H1 (cell line): ENCODE data around the gene PXDC1. TPM values are rescaled to one million over a fixed set of nuclear protein-coding genes. Genes with fewer than 3 reads are reported as not detected.

ENCODE experiments used
- CTCF ChIA-PET: fragments of 300-600 bp; sonication (Branson Sonifier 250); formaldehyde crosslinking; loops from one replicate; lab custom pipeline; 2021; ENCODE audit not compliant: partially characterized antibody; lab: Charles Lee
- POLR2A ChIA-PET: fragments of 300-600 bp; sonication (Branson Sonifier 250); formaldehyde crosslinking; loops from one replicate; lab custom pipeline; 2021; ENCODE audit warnings: inconsistent platforms; ENCODE audit not compliant: partially characterized antibody; lab: Charles Lee
- DNase-seq, 2 experiments: peaks; one replicate each; pipeline versions ENCODE4 v3.0.0 to v3.0.0-alpha.2; 2010 to 2022; ENCODE audit warnings: low spot score in 2 of 2, low read depth in 1 of 2, mixed read lengths in 1 of 2
- FAIRE-seq: peaks from 2 replicates; lab custom pipeline; 2011; peaks lifted over from hg19 to GRCh38; lab: Jason Lieb, UNC
- H2AFZ ChIP-seq: 2 replicates; pipeline ENCODE4 v1.8.1; 2012; ENCODE audit warnings: low read length, inconsistent platforms
- H2AK5ac ChIP-seq: 2 replicates; pipeline ENCODE4 v1.6.1; 2013; ENCODE audit warnings: low read depth, low read length
- H2BK120ac ChIP-seq: replicated peaks from 2 replicates; pipeline ENCODE3; 2013; ENCODE audit warnings: low read depth, low read length, inconsistent platforms
- H2BK12ac ChIP-seq: 2 replicates; pipeline ENCODE4 v1.6.1; 2013; ENCODE audit warnings: low read depth, low read length
- H2BK15ac ChIP-seq: 2 replicates; pipeline ENCODE4 v1.6.1; 2013; ENCODE audit warnings: low read length
- H2BK20ac ChIP-seq: 2 replicates; pipeline ENCODE4 v1.6.1; 2013; ENCODE audit warnings: low read length
- H2BK5ac ChIP-seq: 2 replicates; pipeline ENCODE4 v1.6.1; 2013; ENCODE audit warnings: low read depth, low read length
- H3K14ac ChIP-seq: 2 replicates; pipeline ENCODE4 v1.6.1; 2013; ENCODE audit warnings: inconsistent platforms; ENCODE audit not compliant: insufficient read length
- H3K18ac ChIP-seq: 2 replicates; pipeline ENCODE4 v1.6.1; 2013; ENCODE audit warnings: low read length; ENCODE audit errors: extremely low read depth
- H3K23ac ChIP-seq: 2 replicates; pipeline ENCODE4 v1.6.1; 2013; ENCODE audit warnings: inconsistent platforms; ENCODE audit not compliant: insufficient read length
- H3K23me2 ChIP-seq: 2 replicates; pipeline ENCODE4 v1.6.1; 2013; ENCODE audit warnings: low read depth, low read length
- H3K27ac ChIP-seq: 2 replicates; pipeline ENCODE4 v1.6.1; 2011; ENCODE audit warnings: low read depth, low read length, inconsistent platforms
- H3K27me3 ChIP-seq, 4 experiments: replicated peaks in 1 of 4; 1 replicate in 1 of 4; 2 replicates in 3 of 4; pipeline versions ENCODE4 v1.6.1 to v1.8.1; 2011 to 2013; ENCODE audit warnings: low read length in 3 of 4, mild to moderate bottlenecking in 3 of 4, inconsistent platforms in 2 of 4, mixed read lengths in 2 of 4, moderate library complexity in 1 of 4; ENCODE audit not compliant: control insufficient read depth in 3 of 4, insufficient read depth in 3 of 4; ENCODE audit errors: extremely low read depth in 1 of 4
- H3K36me3 ChIP-seq, 4 experiments: 2 replicates each; pipeline versions ENCODE4 v1.6.1 to v1.8.1; 2011 to 2013; ENCODE audit warnings: mild to moderate bottlenecking in 4 of 4, low read length in 3 of 4, moderate library complexity in 2 of 4, control low read depth in 1 of 4, inconsistent platforms in 1 of 4; ENCODE audit not compliant: insufficient read depth in 4 of 4, control insufficient read depth in 2 of 4
- H3K4ac ChIP-seq: replicated peaks from 2 replicates; pipeline ENCODE3; 2013; ENCODE audit warnings: low read length, low read depth, mixed read lengths, inconsistent platforms; ENCODE audit not compliant: insufficient read length
- H3K4me1 ChIP-seq, 4 experiments: replicated peaks in 1 of 4; 1 replicate in 1 of 4; 2 replicates in 3 of 4; pipeline versions ENCODE4 v1.6.1 to v1.8.1; 2011 to 2013; ENCODE audit warnings: low read length in 3 of 4, inconsistent platforms in 2 of 4, mixed read lengths in 1 of 4; ENCODE audit not compliant: insufficient read depth in 4 of 4, control insufficient read depth in 3 of 4
- H3K4me2 ChIP-seq, 2 experiments: 2 replicates each; pipeline versions ENCODE4 v1.6.1 to v1.8.1; 2011 to 2013; ENCODE audit warnings: low read depth in 2 of 2, low read length in 2 of 2, control low read depth in 1 of 2, inconsistent platforms in 1 of 2, mild to moderate bottlenecking in 1 of 2; ENCODE audit not compliant: insufficient read depth in 1 of 2
- H3K4me3 ChIP-seq, 4 experiments: fragments of 200-600, 300-600 bp in 1 of 4; sonication (generic), shearing (Covaris generic), sonication (Bioruptor Twin) in 1 of 4; 2 replicates each; pipeline versions ENCODE4 v1.5.1 to v1.8.1; 2011 to 2016; ENCODE audit warnings: low read length in 4 of 4, low read depth in 3 of 4, control low read depth in 2 of 4, inconsistent platforms in 2 of 4, mild to moderate bottlenecking in 2 of 4, mixed read lengths in 1 of 4, moderate library complexity in 1 of 4; ENCODE audit not compliant: insufficient read depth in 2 of 4; ENCODE audit errors: extremely low read depth in 1 of 4
- H3K56ac ChIP-seq: replicated peaks from 2 replicates; pipeline ENCODE3; 2013; ENCODE audit warnings: low read depth, mild to moderate bottlenecking, mixed read lengths, low read length, inconsistent platforms; ENCODE audit not compliant: insufficient read length
- H3K79me1 ChIP-seq: 2 replicates; pipeline ENCODE4 v1.6.1; 2013; ENCODE audit warnings: low read depth, low read length, control low read depth
- H3K79me2 ChIP-seq, 2 experiments: 2 replicates each; pipeline versions ENCODE4 v1.6.1 to v1.8.1; 2012 to 2013; ENCODE audit warnings: low read length in 2 of 2, mild to moderate bottlenecking in 2 of 2, inconsistent platforms in 1 of 2; ENCODE audit not compliant: insufficient read depth in 2 of 2, control insufficient read depth in 1 of 2
- H3K9ac ChIP-seq, 4 experiments: replicated peaks in 1 of 4; 1 replicate in 1 of 4; 2 replicates in 3 of 4; pipeline versions ENCODE4 v1.6.1 to v1.8.1; 2011 to 2013; ENCODE audit warnings: low read depth in 3 of 4, low read length in 3 of 4, control low read depth in 2 of 4, mild to moderate bottlenecking in 2 of 4, moderate library complexity in 2 of 4, inconsistent platforms in 1 of 4; ENCODE audit errors: extremely low read depth in 1 of 4
- H3K9me3 ChIP-seq, 2 experiments: 2 replicates each; pipeline versions ENCODE4 v1.6.1 to v1.8.1; 2012 to 2013; ENCODE audit warnings: mild to moderate bottlenecking in 2 of 2, moderate library complexity in 2 of 2, control low read depth in 1 of 2, inconsistent platforms in 1 of 2, low read depth in 1 of 2, low read length in 1 of 2, mixed read lengths in 1 of 2; ENCODE audit not compliant: insufficient read depth in 2 of 2
- H4K20me1 ChIP-seq, 2 experiments: replicated peaks in 1 of 2; 2 replicates each; pipeline versions ENCODE3 to v1.8.1; 2011 to 2013; ENCODE audit warnings: inconsistent platforms in 2 of 2, low read length in 2 of 2, mild to moderate bottlenecking in 1 of 2; ENCODE audit not compliant: insufficient read depth in 2 of 2, control insufficient read depth in 1 of 2
- H4K5ac ChIP-seq: 2 replicates; pipeline ENCODE4 v1.6.1; 2013; ENCODE audit warnings: low read length, low read depth, mixed read lengths, inconsistent platforms; ENCODE audit not compliant: insufficient read length
- H4K8ac ChIP-seq: 2 replicates; pipeline ENCODE4 v1.8.0; 2013; ENCODE audit warnings: mild to moderate bottlenecking, moderate library complexity, low read length, inconsistent platforms; ENCODE audit not compliant: insufficient read depth; ENCODE audit errors: extremely low read depth
- H4K91ac ChIP-seq: replicated peaks from 2 replicates; pipeline ENCODE3; 2013; ENCODE audit warnings: low read length, mixed read lengths, inconsistent platforms; ENCODE audit not compliant: insufficient read length
- ATF2 ChIP-seq: IDR thresholded peaks from 2 replicates; pipeline ENCODE4 v1.6.1; 2012; ENCODE audit warnings: low read length, inconsistent platforms
- BACH1 ChIP-seq: IDR thresholded peaks from 2 replicates; pipeline ENCODE4 v1.6.1; 2012; ENCODE audit warnings: low read length, improper control_type of control experiment
- CREB1 ChIP-seq: IDR thresholded peaks from 2 replicates; pipeline ENCODE4 v1.6.1; 2012; ENCODE audit warnings: inconsistent platforms
- EGR1 ChIP-seq: IDR thresholded peaks from 2 replicates; pipeline ENCODE4 v1.6.1; 2011; ENCODE audit warnings: low read depth, low read length, borderline replicate concordance
- GTF2F1 ChIP-seq: IDR thresholded peaks from 2 replicates; pipeline ENCODE4 v1.6.1; 2012; ENCODE audit warnings: low read depth, low read length, improper control_type of control experiment, borderline replicate concordance
- HDAC2 ChIP-seq, 2 experiments: fragments of 300-600 bp in 1 of 2; sonication (generic) in 1 of 2; IDR thresholded peaks; 2 replicates each; pipeline ENCODE4 v1.6.1; 2011 to 2012; ENCODE audit warnings: low read depth in 2 of 2, low read length in 2 of 2, mild to moderate bottlenecking in 2 of 2, moderate library complexity in 2 of 2, borderline replicate concordance in 1 of 2, inconsistent platforms in 1 of 2
- JUN ChIP-seq: IDR thresholded peaks from 2 replicates; pipeline ENCODE4 v1.6.1; 2011; ENCODE audit warnings: low read depth, mild to moderate bottlenecking, improper control_type of control experiment, low read length
- NANOG ChIP-seq: IDR thresholded peaks from 2 replicates; pipeline ENCODE4 v1.6.1; 2011; ENCODE audit warnings: low read length, low read depth, mild to moderate bottlenecking, inconsistent platforms; ENCODE audit not compliant: insufficient read depth, poor library complexity, severe bottlenecking
- NRF1 ChIP-seq: IDR thresholded peaks from 2 replicates; pipeline ENCODE4 v1.6.1; 2011; ENCODE audit warnings: mild to moderate bottlenecking, low read depth, low read length, improper control_type of control experiment
- RFX5 ChIP-seq: IDR thresholded peaks from 2 replicates; pipeline ENCODE4 v1.6.1; 2011; ENCODE audit warnings: low read depth, low read length, improper control_type of control experiment, borderline replicate concordance
- SIX5 ChIP-seq: IDR thresholded peaks from 2 replicates; pipeline ENCODE4 v1.6.1; 2011; ENCODE audit warnings: mild to moderate bottlenecking, low read depth, low read length
- SP1 ChIP-seq: IDR thresholded peaks from 2 replicates; pipeline ENCODE4 v1.6.1; 2011; ENCODE audit warnings: low read depth, low read length
- SUZ12 ChIP-seq: fragments of 200-600 bp; sonication (generic); IDR thresholded peaks from 2 replicates; pipeline ENCODE4 v1.6.1; 2012; ENCODE audit warnings: mild to moderate bottlenecking, inconsistent platforms, low read length, moderate library complexity, mixed read lengths
- YY1 ChIP-seq: IDR thresholded peaks from 2 replicates; pipeline ENCODE4 v1.6.1; 2011; ENCODE audit warnings: low read depth, mild to moderate bottlenecking, low read length
- WGBS, 2 experiments: shearing (Covaris generic) in 1 of 2; methylation state at CpG; one replicate each; pipeline versions ENCODE4 v1.1.6 to v1.1.7; 2013 to 2015; ENCODE audit warnings: low lambda C conversion rate in 2 of 2, mixed read lengths in 2 of 2, inconsistent platforms in 1 of 2, low coverage in 1 of 2, missing lambda C conversion rate in 1 of 2; ENCODE audit not compliant: insufficient replicate concordance in 2 of 2, insufficient coverage in 1 of 2, insufficient read length in 1 of 2; ENCODE audit errors: extremely low coverage in 1 of 2, missing lambda C conversion rate in 1 of 2; 5-methylcytosine and 5-hydroxymethylcytosine counted together
- polyA plus RNA-seq, 7 experiments: library from polyadenylated mRNA; depleted of rRNA in 3 of 7; stranded (reverse) in 5 of 7; unstranded in 2 of 7; fragments of >200 nt in 5 of 7; fragments of 200-250 nt in 2 of 7; gene quantifications; 1 replicate in 5 of 7; 2 replicates in 1 of 7; 4 replicates in 1 of 7; pipeline versions ENCODE4 v1.2.1 to v1.2.3, GENCODE V29; 2011 to 2013; ENCODE audit warnings: missing spikeins in 2 of 7, mixed read lengths in 2 of 7
- total RNA-seq: library from RNA; stranded (reverse); fragmentation: NEBNext Ultra II Directional; extraction: Animal tissue kit (Norgen Biotek cat#: 25700); gene quantifications from 2 replicates; pipeline ENCODE4 v1.2.1, GENCODE V29; 2021

The PXDC1 gene
- total and polyA plus RNA-seq, 2 of the 8 experiments (the other 6 are each of a cell fraction or from before 2014, with no cell fraction given): 1.7 to 2.0 TPM

GRCh38 chr6:3762852-3763251 lies 11.3 kb upstream of the PXDC1 start:
- Histone ChIP-seq H4K5ac (no peak overlapping the region), H3K56ac (no peak overlapping the region), H2BK120ac (no peak overlapping the region), H3K9ac (no peak overlapping the region), H3K23ac (no peak overlapping the region), H2AFZ (no peak overlapping the region), H3K27me3 (no peaks in the 10 kb centered on the region), H4K8ac (no peak overlapping the region), H3K79me1 (no peaks in the 10 kb centered on the region), H3K4ac (no peak overlapping the region), H2BK12ac (no peak overlapping the region), H3K18ac (no peak overlapping the region), H3K36me3 (no peaks in the 10 kb centered on the region), H3K9me3 (no peaks in the 10 kb centered on the region), H4K91ac (no peak overlapping the region), H2BK15ac (no peak overlapping the region), H2AK5ac (no peak overlapping the region), H2BK20ac (no peak overlapping the region), H3K4me2 (no peak overlapping the region), H3K23me2 (no peaks in the 10 kb centered on the region; the same call in 1 of the 2 replicates), H4K20me1 (no peaks in the 10 kb centered on the region), H3K79me2 (no peaks in the 10 kb centered on the region), H3K4me3 (no peak overlapping the region), H3K27ac (no peak overlapping the region), H3K4me1 (peaks cover 0 to 4% (median 3%) of the 10 kb centered on the region in 4 experiments; a peak in 2 of 7 replicates), H2BK5ac (no peak overlapping the region), H3K14ac (no peak overlapping the region)
- no peak for FAIRE-seq
- CTCF ChIA-PET: interaction anchor here (1.9 kb wide), 1 partner anchor 14 kb away, joined by 9 read pairs; no protein-coding TSS in a partner anchor
- WGBS, 2 experiments: 82% methylated on average over 6 of the region's 6 CpGs; no CpG with 5 or more reads in 1 of the 2 experiments
- DNase-seq: no peak
- POLR2A ChIA-PET: no interaction called here
- no peak for TF ChIP-seq SUZ12
- TF ChIP-seq NANOG: no peak
- no peak for TF ChIP-seq YY1
- no peak for TF ChIP-seq RFX5
- no peak for TF ChIP-seq SIX5
- TF ChIP-seq CREB1: no peak
- TF ChIP-seq ATF2: no peak
- TF ChIP-seq HDAC2 (IDR thresholded peaks at IDR 0.05; ENCODE audit: borderline replicate concordance in 1 of 2, low read depth in 2 of 2, low read length in 2 of 2): no peak
- TF ChIP-seq BACH1: no peak
- no peak for TF ChIP-seq SP1
- no peak for TF ChIP-seq JUN
- no peak for TF ChIP-seq EGR1
- TF ChIP-seq NRF1: no peak
- TF ChIP-seq GTF2F1: no peak
